Uterus (tissue), 2 donors: ENCODE data around the gene RBM7.

Experiments
- POLR2A ChIP-seq, 2 donors: fragments of 450-650 bp; IDR thresholded peaks; one replicate each; pipeline ENCODE4 v1.6.1; 2016; ENCODE audit warnings: antibody characterized with exemption in 2 of 2, mild to moderate bottlenecking in 1 of 2, moderate library complexity in 1 of 2
- TF ChIP-seq, protein P1 (sequence below), 4 experiments: fragments of 200-600 bp in 2 of 4; fragments of 450-650 bp in 2 of 4; sonication (generic) in 2 of 4; IDR thresholded peaks; one replicate each; pipeline ENCODE4 v1.5.1; 2016 to 2019; ENCODE audit warnings: antibody characterized with exemption in 4 of 4, mild to moderate bottlenecking in 2 of 4, moderate library complexity in 1 of 4

DNA sequence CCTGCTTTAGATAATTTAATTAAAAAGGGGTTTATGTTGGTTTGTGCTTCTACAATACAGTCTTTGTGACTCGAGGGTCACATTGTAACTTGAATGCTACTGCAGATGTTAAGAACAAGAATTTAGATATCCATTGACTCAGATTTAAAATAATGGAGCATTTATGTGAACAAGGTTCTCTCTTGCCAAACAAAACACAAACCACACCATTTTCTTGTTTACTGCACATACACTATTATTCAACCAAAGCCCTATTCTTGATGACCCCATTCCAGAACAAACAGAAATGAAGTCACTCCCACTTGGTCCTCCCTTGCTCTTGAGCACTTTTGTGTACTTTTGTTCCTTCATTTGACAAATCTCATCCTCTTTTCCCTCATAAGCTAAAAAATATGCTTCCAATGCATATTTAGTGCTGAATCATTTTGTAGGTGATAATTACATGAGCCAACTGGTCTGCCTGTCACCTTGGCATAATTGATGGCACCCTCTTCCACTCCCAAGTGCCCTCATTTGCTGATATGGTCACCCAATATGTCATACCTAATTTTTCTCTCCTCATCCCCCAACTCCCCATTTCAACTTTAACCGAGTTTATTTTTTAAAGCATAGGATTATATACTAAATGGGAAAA lies 3.0 kb upstream of the RBM7 start:
- TF ChIP-seq, protein P1, sequence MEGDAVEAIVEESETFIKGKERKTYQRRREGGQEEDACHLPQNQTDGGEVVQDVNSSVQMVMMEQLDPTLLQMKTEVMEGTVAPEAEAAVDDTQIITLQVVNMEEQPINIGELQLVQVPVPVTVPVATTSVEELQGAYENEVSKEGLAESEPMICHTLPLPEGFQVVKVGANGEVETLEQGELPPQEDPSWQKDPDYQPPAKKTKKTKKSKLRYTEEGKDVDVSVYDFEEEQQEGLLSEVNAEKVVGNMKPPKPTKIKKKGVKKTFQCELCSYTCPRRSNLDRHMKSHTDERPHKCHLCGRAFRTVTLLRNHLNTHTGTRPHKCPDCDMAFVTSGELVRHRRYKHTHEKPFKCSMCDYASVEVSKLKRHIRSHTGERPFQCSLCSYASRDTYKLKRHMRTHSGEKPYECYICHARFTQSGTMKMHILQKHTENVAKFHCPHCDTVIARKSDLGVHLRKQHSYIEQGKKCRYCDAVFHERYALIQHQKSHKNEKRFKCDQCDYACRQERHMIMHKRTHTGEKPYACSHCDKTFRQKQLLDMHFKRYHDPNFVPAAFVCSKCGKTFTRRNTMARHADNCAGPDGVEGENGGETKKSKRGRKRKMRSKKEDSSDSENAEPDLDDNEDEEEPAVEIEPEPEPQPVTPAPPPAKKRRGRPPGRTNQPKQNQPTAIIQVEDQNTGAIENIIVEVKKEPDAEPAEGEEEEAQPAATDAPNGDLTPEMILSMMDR (IDR thresholded peaks at IDR 0.05): no peak
- no peak for TF ChIP-seq POLR2A (IDR thresholded peaks at IDR 0.05)
